K562 (cell line): ENCODE data around the gene PXN. TPM values are rescaled to one million over a fixed set of nuclear protein-coding genes. Genes with fewer than 3 reads are reported as not detected.

ENCODE experiments used
- ADNP ChIP-seq: fragments of 200-800 bp; sonication (Bioruptor generic); IDR thresholded peaks from 2 replicates; pipeline ENCODE4 v1.6.1; 2016; ENCODE audit warnings: missing genetic modification characterization, missing compliant biosample characterization
- EP400 ChIP-seq: fragments of 450-650 bp; IDR thresholded peaks from 2 replicates; pipeline ENCODE4 v1.6.1; 2017; ENCODE audit warnings: antibody characterized with exemption, mild to moderate bottlenecking, moderate library complexity
- MBD2 ChIP-seq: sonication (generic); IDR thresholded peaks from 2 replicates; pipeline ENCODE4 v1.6.1; 2016; ENCODE audit warnings: low read depth, borderline replicate concordance
- MYC ChIP-seq, 2 experiments: fragments of 250-450 bp in 1 of 2; sonication (Bioruptor Pico) in 1 of 2; IDR thresholded peaks; 2 replicates each; pipeline versions ENCODE4 v1.5.1 to v1.6.1; 2012 to 2021; ENCODE audit warnings: low read depth in 2 of 2, borderline replicate concordance in 1 of 2, improper control_type of control experiment in 1 of 2, low read length in 1 of 2, mild to moderate bottlenecking in 1 of 2, moderate library complexity in 1 of 2
- SAFB2 ChIP-seq: fragments of 200-400 bp; formaldehyde crosslinking; IDR thresholded peaks from 2 replicates; pipeline ENCODE4 v1.6.1; 2018; ENCODE audit warnings: borderline replicate concordance, low read length, low read depth, moderate library complexity; ENCODE audit not compliant: severe bottlenecking
- SMARCB1 ChIP-seq: IDR thresholded peaks from 2 replicates; pipeline ENCODE4 v1.6.1; 2011; ENCODE audit warnings: improper control_type of control experiment, low read depth; ENCODE audit not compliant: insufficient read length
- SMC3 ChIP-seq: conservative IDR thresholded peaks from 2 replicates; pipeline ENCODE4 v1.6.1; 2011; ENCODE audit warnings: low read depth, low read length, improper control_type of control experiment; ENCODE audit not compliant: insufficient read depth
- TAF7 ChIP-seq: fragments of 450-650 bp; IDR thresholded peaks from 2 replicates; pipeline ENCODE4 v1.6.1; 2016; ENCODE audit warnings: missing genetic modification characterization, missing compliant biosample characterization
- YY1 ChIP-seq, 3 experiments: IDR thresholded peaks; 2 replicates each; pipeline ENCODE4 v1.6.1; 2011; ENCODE audit warnings: low read length in 2 of 3, mild to moderate bottlenecking in 2 of 3, moderate library complexity in 2 of 3, borderline replicate concordance in 1 of 3, control low read depth in 1 of 3, low read depth in 1 of 3; ENCODE audit not compliant: insufficient read depth in 3 of 3, insufficient replicate concordance in 2 of 3, control insufficient read depth in 1 of 3, insufficient read length in 1 of 3; ENCODE audit errors: extremely low read depth in 1 of 3
- ZFP36 ChIP-seq: fragments of 150-350 bp; IDR thresholded peaks from 2 replicates; pipeline ENCODE4 v1.6.1; 2018; ENCODE audit warnings: low read length, low read depth; ENCODE audit not compliant: partially characterized antibody
- ZNF23 ChIP-seq: fragments of 250-450 bp; sonication (Bioruptor Pico); IDR thresholded peaks from 2 replicates; pipeline ENCODE4 v1.4.0; 2020; ENCODE audit warnings: mild to moderate bottlenecking
- ZNF408 ChIP-seq: fragments of 250-450 bp; sonication (Bioruptor Pico); IDR thresholded peaks from 2 replicates; pipeline ENCODE4 v1.4.0; 2020; ENCODE audit warnings: low read depth, mild to moderate bottlenecking, moderate library complexity
- ZNF436 ChIP-seq: fragments of 250-450, 450-650 bp; sonication (Bioruptor Pico); formaldehyde crosslinking; IDR thresholded peaks from 2 replicates; pipeline ENCODE4 v1.7.0; 2020; ENCODE audit warnings: mild to moderate bottlenecking
- polyA plus RNA-seq, 8 experiments: library from polyadenylated mRNA; depleted of rRNA in 4 of 8; stranded (reverse) in 5 of 8; unstranded in 3 of 8; fragments of >200 nt; fragmentation: Nextera tagmentation in 2 of 8; fragmentation: Illumina TruSeq in 1 of 8; extraction: Ambion mirVana in 2 of 8; extraction: Trizol in 1 of 8; gene quantifications; 2 replicates each; pipeline versions ENCODE4 v1.2.1 to v1.2.3, GENCODE V29; 2011 to 2014; ENCODE audit warnings: inconsistent platforms in 1 of 8, missing spikeins in 1 of 8
- total RNA-seq, 7 experiments: library from RNA; depleted of rRNA in 6 of 7; stranded (reverse); fragments of >200 nt in 6 of 7; fragmentation: Illumina TruSeq in 2 of 7; extraction: Trizol in 2 of 7; gene quantifications; 2 replicates each; pipeline versions ENCODE4 v1.2.1 to v1.2.3, GENCODE V29; 2011 to 2021; ENCODE audit warnings: low replicate concordance in 1 of 7
- TF ChIP-seq, protein P1 (sequence below): fragments of 250-450 bp; sonication (Bioruptor Pico); IDR thresholded peaks from 2 replicates; pipeline ENCODE4 v1.8.0; 2022; ENCODE audit warnings: inconsistent platforms
- TF ChIP-seq, protein P2 (sequence below): fragments of 250-450 bp; sonication (Bioruptor Pico); IDR thresholded peaks from 2 replicates; pipeline ENCODE4 v1.9.0; 2021; ENCODE audit warnings: mild to moderate bottlenecking
- TF ChIP-seq, protein P3 (sequence below): fragments of 250-450 bp; sonication (Bioruptor Pico); IDR thresholded peaks from 2 replicates; pipeline ENCODE4 v1.4.0; 2020; ENCODE audit warnings: mild to moderate bottlenecking, moderate library complexity
- TF ChIP-seq, protein P4 (sequence below), 2 experiments: fragments of 450-650 bp in 1 of 2; IDR thresholded peaks; 2 replicates each; pipeline ENCODE4 v1.6.1; 2011 to 2017; ENCODE audit warnings: low read depth in 2 of 2, antibody characterized with exemption in 1 of 2, borderline replicate concordance in 1 of 2, low read length in 1 of 2, mild to moderate bottlenecking in 1 of 2, mixed read lengths in 1 of 2; ENCODE audit not compliant: control insufficient read depth in 1 of 2
- TF ChIP-seq, protein P5 (sequence below), 3 experiments: fragments of 200-800 bp in 1 of 3; sonication (Bioruptor generic) in 1 of 3; sonication (generic) in 1 of 3; formaldehyde crosslinking in 1 of 3; IDR thresholded peaks; 2 replicates each; pipeline versions ENCODE4 v1.6.1 to v1.8.0; 2016 to 2022; ENCODE audit warnings: mild to moderate bottlenecking in 2 of 3, missing compliant biosample characterization in 2 of 3, missing genetic modification characterization in 2 of 3, missing genetic modification reagents in 1 of 3

Gene PXN
- total and polyA plus RNA-seq, 9 of the 15 experiments (the other 6 are each of a cell fraction or from before 2014, with no cell fraction given) = 4.0 to 74.1 (median 18.6) TPM

DNA sequence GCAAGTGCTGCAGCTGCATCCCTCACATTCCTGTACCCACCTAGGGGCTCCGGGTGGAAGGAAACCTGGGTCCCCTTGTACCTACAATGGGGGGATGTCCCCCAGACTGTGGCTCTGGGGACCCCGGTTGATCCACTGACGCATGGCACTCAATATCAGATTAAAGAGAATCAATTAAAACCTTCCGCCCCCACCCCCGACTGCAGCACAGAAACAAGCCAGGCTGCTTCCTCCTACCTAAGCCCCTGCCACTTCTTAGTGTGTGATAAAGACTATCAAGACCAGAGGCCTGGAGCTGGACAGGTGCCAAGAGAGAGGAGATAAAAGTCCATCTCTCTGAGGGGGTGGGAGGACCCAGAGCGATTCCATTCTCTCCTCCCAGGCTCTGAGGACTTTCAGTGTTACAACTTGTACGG lies 36.5 kb downstream of the PXN start (continued):
- TF ChIP-seq, protein P1, sequence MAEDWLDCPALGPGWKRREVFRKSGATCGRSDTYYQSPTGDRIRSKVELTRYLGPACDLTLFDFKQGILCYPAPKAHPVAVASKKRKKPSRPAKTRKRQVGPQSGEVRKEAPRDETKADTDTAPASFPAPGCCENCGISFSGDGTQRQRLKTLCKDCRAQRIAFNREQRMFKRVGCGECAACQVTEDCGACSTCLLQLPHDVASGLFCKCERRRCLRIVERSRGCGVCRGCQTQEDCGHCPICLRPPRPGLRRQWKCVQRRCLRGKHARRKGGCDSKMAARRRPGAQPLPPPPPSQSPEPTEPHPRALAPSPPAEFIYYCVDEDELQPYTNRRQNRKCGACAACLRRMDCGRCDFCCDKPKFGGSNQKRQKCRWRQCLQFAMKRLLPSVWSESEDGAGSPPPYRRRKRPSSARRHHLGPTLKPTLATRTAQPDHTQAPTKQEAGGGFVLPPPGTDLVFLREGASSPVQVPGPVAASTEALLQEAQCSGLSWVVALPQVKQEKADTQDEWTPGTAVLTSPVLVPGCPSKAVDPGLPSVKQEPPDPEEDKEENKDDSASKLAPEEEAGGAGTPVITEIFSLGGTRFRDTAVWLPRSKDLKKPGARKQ = no peak
- TF ChIP-seq SMARCB1 = peak; percentile 88
- TF ChIP-seq MYC (IDR thresholded peaks at IDR 0.05; ENCODE audit: low read depth, low read length) = 0 out of 2 replicates have a peak, but pooled peaks have one; percentile 18
- no peak for TF ChIP-seq MYC (CRISPR knock-in tag; IDR thresholded peaks at IDR 0.05; ENCODE audit: borderline replicate concordance, low read depth)
- no peak for TF ChIP-seq TAF7 (tag)
- TF ChIP-seq, protein P2, sequence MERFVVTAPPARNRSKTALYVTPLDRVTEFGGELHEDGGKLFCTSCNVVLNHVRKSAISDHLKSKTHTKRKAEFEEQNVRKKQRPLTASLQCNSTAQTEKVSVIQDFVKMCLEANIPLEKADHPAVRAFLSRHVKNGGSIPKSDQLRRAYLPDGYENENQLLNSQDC = no peak
- no peak for TF ChIP-seq YY1 (IDR thresholded peaks at IDR 0.05; ENCODE audit: borderline replicate concordance in 1 of 3, control insufficient read depth in 1 of 3, extremely low read depth in 1 of 3, insufficient read depth in 3 of 3, insufficient read length in 1 of 3, insufficient replicate concordance in 2 of 3, low read depth in 1 of 3, low read length in 2 of 3)
- no peak for TF ChIP-seq SAFB2
- TF ChIP-seq, protein P3, sequence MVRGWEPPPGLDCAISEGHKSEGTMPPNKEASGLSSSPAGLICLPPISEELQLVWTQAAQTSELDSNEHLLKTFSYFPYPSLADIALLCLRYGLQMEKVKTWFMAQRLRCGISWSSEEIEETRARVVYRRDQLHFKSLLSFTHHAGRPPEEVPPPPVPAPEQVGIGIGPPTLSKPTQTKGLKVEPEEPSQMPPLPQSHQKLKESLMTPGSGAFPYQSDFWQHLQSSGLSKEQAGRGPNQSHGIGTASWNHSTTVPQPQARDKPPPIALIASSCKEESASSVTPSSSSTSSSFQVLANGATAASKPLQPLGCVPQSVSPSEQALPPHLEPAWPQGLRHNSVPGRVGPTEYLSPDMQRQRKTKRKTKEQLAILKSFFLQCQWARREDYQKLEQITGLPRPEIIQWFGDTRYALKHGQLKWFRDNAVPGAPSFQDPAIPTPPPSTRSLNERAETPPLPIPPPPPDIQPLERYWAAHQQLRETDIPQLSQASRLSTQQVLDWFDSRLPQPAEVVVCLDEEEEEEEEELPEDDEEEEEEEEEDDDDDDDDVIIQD (CRISPR knock-in tag) = no peak
- no peak for TF ChIP-seq SMC3
- peak; percentile 35; the same call in 1 of the 2 replicates for TF ChIP-seq MBD2
- TF ChIP-seq, protein P4, sequence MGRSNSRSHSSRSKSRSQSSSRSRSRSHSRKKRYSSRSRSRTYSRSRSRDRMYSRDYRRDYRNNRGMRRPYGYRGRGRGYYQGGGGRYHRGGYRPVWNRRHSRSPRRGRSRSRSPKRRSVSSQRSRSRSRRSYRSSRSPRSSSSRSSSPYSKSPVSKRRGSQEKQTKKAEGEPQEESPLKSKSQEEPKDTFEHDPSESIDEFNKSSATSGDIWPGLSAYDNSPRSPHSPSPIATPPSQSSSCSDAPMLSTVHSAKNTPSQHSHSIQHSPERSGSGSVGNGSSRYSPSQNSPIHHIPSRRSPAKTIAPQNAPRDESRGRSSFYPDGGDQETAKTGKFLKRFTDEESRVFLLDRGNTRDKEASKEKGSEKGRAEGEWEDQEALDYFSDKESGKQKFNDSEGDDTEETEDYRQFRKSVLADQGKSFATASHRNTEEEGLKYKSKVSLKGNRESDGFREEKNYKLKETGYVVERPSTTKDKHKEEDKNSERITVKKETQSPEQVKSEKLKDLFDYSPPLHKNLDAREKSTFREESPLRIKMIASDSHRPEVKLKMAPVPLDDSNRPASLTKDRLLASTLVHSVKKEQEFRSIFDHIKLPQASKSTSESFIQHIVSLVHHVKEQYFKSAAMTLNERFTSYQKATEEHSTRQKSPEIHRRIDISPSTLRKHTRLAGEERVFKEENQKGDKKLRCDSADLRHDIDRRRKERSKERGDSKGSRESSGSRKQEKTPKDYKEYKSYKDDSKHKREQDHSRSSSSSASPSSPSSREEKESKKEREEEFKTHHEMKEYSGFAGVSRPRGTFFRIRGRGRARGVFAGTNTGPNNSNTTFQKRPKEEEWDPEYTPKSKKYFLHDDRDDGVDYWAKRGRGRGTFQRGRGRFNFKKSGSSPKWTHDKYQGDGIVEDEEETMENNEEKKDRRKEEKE (IDR thresholded peaks at IDR 0.05; ENCODE audit: borderline replicate concordance in 1 of 2, control insufficient read depth in 1 of 2, low read depth in 2 of 2, low read length in 1 of 2) = no peak
- TF ChIP-seq EP400 = 0 out of 2 replicates have a peak, but pooled peaks have one; percentile 7
- TF ChIP-seq ZNF436 (CRISPR knock-in tag) = no peak
- no peak for TF ChIP-seq ZNF23 (CRISPR knock-in tag)
- TF ChIP-seq ADNP = no peak
- no peak for TF ChIP-seq ZFP36
- TF ChIP-seq ZNF408 (CRISPR knock-in tag) = no peak
- TF ChIP-seq, protein P5, sequence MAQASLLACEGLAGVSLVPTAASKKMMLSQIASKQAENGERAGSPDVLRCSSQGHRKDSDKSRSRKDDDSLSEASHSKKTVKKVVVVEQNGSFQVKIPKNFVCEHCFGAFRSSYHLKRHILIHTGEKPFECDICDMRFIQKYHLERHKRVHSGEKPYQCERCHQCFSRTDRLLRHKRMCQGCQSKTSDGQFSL (CRISPR knock-in tag; IDR thresholded peaks at IDR 0.05) = no peak
- TF ChIP-seq, protein P5 (tag; IDR thresholded peaks at IDR 0.05) = no peak
